HepG2 (cell line): ENCODE measurements around the gene SRCAP. TPM values are rescaled to one million over a fixed set of nuclear protein-coding genes. Genes with fewer than 3 reads are reported as not detected.
A peak's percentile ranks its signal among the peaks of the same experiment; 100 is the strongest.

Experiments
- CBX1 ChIP-seq: IDR thresholded peaks from one replicate; pipeline ENCODE4 v1.6.1; 2016; ENCODE audit warnings: antibody characterized with exemption, low read depth
- CC2D1A ChIP-seq: sonication (generic); formaldehyde crosslinking; IDR thresholded peaks from 2 replicates; pipeline ENCODE4 v1.8.1; 2023; ENCODE audit warnings: mild to moderate bottlenecking, missing genetic modification reagents
- ELF4 ChIP-seq: sonication (generic); formaldehyde crosslinking; IDR thresholded peaks from 2 replicates; pipeline ENCODE4 v1.5.0; 2020; ENCODE audit warnings: missing genetic modification reagents, mild to moderate bottlenecking, moderate library complexity, borderline replicate concordance
- FIP1L1 ChIP-seq: fragments of 200-400 bp; formaldehyde crosslinking; IDR thresholded peaks from 2 replicates; pipeline ENCODE4 v1.6.1; 2018; ENCODE audit warnings: low read depth, mild to moderate bottlenecking, low read length, moderate library complexity, borderline replicate concordance; ENCODE audit not compliant: insufficient read depth
- FOSL1 ChIP-seq: sonication (generic); formaldehyde crosslinking; IDR thresholded peaks from 2 replicates; pipeline ENCODE4 v1.9.0; 2021; ENCODE audit warnings: missing genetic modification reagents, borderline replicate concordance
- HDAC2 ChIP-seq: sonication (generic); formaldehyde crosslinking; IDR thresholded peaks from 2 replicates; pipeline ENCODE4 v1.4.0; 2020; ENCODE audit warnings: missing genetic modification reagents
- HNF4A ChIP-seq: sonication (generic); formaldehyde crosslinking; IDR thresholded peaks from 2 replicates; pipeline ENCODE4 v1.4.0; 2020; ENCODE audit warnings: missing genetic modification reagents
- KAT7 ChIP-seq: IDR thresholded peaks from 2 replicates; pipeline ENCODE4 v1.6.1; 2018; ENCODE audit warnings: borderline replicate concordance, missing compliant biosample characterization
- RBFOX2 ChIP-seq: fragments of 200-400 bp; formaldehyde crosslinking; IDR thresholded peaks from 2 replicates; pipeline ENCODE4 v1.6.1; 2017; ENCODE audit warnings: low read depth, mild to moderate bottlenecking, low read length
- SMARCE1 ChIP-seq: fragments of 450-650 bp; IDR thresholded peaks from 2 replicates; pipeline ENCODE4 v1.6.1; 2017; ENCODE audit warnings: borderline replicate concordance
- SRSF4 ChIP-seq: fragments of 200-400 bp; formaldehyde crosslinking; IDR thresholded peaks from one replicate; pipeline ENCODE4 v1.6.1; 2018; ENCODE audit warnings: mild to moderate bottlenecking, low read depth, low read length, moderate library complexity; ENCODE audit not compliant: poor library complexity, severe bottlenecking
- TAF1 ChIP-seq: sonication (generic); formaldehyde crosslinking; IDR thresholded peaks from 2 replicates; pipeline ENCODE4 v1.4.0; 2020; ENCODE audit warnings: missing genetic modification reagents
- ZBTB37 ChIP-seq: sonication (generic); formaldehyde crosslinking; IDR thresholded peaks from 2 replicates; pipeline ENCODE4 v1.4.0; 2020; ENCODE audit warnings: mild to moderate bottlenecking, missing genetic modification reagents
- ZNF558 ChIP-seq: sonication (generic); formaldehyde crosslinking; IDR thresholded peaks from 2 replicates; pipeline ENCODE4 v1.9.0; 2022; ENCODE audit warnings: mild to moderate bottlenecking, missing genetic modification reagents, borderline replicate concordance
- ZNF563 ChIP-seq: sonication (generic); formaldehyde crosslinking; IDR thresholded peaks from 2 replicates; pipeline ENCODE4 v1.8.0; 2022; ENCODE audit warnings: mild to moderate bottlenecking, moderate library complexity, missing genetic modification reagents
- ZNF639 ChIP-seq: conservative IDR thresholded peaks from 2 replicates; pipeline ENCODE4 v1.6.1; 2018; ENCODE audit warnings: missing genetic modification reagents
- ZNF644 ChIP-seq: IDR thresholded peaks from 2 replicates; pipeline ENCODE4 v1.6.1; 2016; ENCODE audit warnings: low read depth
- ZNF740 ChIP-seq: sonication (generic); formaldehyde crosslinking; IDR thresholded peaks from 2 replicates; pipeline ENCODE4 v1.4.0; 2020; ENCODE audit warnings: missing genetic modification reagents
- ZNF768 ChIP-seq: sonication (generic); formaldehyde crosslinking; IDR thresholded peaks from 2 replicates; pipeline ENCODE4 v1.4.0; 2020; ENCODE audit warnings: missing genetic modification reagents
- ZSCAN30 ChIP-seq: sonication (generic); formaldehyde crosslinking; IDR thresholded peaks from 2 replicates; pipeline ENCODE4 v1.5.0; 2020; ENCODE audit warnings: mild to moderate bottlenecking, missing genetic modification reagents
- polyA plus RNA-seq, 8 experiments: library from polyadenylated mRNA; depleted of rRNA in 3 of 8; stranded (reverse) in 7 of 8; unstranded in 1 of 8; fragments of >200 nt; fragmentation: Illumina TruSeq in 4 of 8; extraction: Trizol in 4 of 8; gene quantifications; 2 replicates each; pipeline versions ENCODE4 v1.2.1 to v1.2.3, GENCODE V29; 2011 to 2016; ENCODE audit warnings: low read depth in 4 of 8, missing spikeins in 1 of 8, mixed read lengths in 1 of 8; ENCODE audit not compliant: insufficient read depth in 1 of 8
- total RNA-seq, 5 experiments: library from RNA; depleted of rRNA; stranded (reverse); fragments of >200 nt; fragmentation: Illumina TruSeq; extraction: Trizol; gene quantifications; 2 replicates each; pipeline ENCODE4 v1.2.3, GENCODE V29; 2016; ENCODE audit warnings: low read depth in 1 of 5
- TF ChIP-seq, protein P1 (sequence below): sonication (generic); formaldehyde crosslinking; IDR thresholded peaks from 2 replicates; pipeline ENCODE4 v1.8.0; 2022; ENCODE audit warnings: missing genetic modification reagents, mild to moderate bottlenecking, borderline replicate concordance
- TF ChIP-seq, protein P2 (sequence below): sonication (generic); formaldehyde crosslinking; IDR thresholded peaks from 2 replicates; pipeline ENCODE4 v1.4.0; 2020; ENCODE audit warnings: mild to moderate bottlenecking, missing genetic modification reagents
- TF ChIP-seq, protein P3 (sequence below): sonication (generic); formaldehyde crosslinking; IDR thresholded peaks from 2 replicates; pipeline ENCODE4 v1.9.0; 2021; ENCODE audit warnings: missing genetic modification reagents, borderline replicate concordance

Gene SRCAP
- total and polyA plus RNA-seq, 2 of the 13 experiments (the other 11 are each of a cell fraction or from before 2014, with no cell fraction given), result 4.9 to 9.0 TPM

DNA sequence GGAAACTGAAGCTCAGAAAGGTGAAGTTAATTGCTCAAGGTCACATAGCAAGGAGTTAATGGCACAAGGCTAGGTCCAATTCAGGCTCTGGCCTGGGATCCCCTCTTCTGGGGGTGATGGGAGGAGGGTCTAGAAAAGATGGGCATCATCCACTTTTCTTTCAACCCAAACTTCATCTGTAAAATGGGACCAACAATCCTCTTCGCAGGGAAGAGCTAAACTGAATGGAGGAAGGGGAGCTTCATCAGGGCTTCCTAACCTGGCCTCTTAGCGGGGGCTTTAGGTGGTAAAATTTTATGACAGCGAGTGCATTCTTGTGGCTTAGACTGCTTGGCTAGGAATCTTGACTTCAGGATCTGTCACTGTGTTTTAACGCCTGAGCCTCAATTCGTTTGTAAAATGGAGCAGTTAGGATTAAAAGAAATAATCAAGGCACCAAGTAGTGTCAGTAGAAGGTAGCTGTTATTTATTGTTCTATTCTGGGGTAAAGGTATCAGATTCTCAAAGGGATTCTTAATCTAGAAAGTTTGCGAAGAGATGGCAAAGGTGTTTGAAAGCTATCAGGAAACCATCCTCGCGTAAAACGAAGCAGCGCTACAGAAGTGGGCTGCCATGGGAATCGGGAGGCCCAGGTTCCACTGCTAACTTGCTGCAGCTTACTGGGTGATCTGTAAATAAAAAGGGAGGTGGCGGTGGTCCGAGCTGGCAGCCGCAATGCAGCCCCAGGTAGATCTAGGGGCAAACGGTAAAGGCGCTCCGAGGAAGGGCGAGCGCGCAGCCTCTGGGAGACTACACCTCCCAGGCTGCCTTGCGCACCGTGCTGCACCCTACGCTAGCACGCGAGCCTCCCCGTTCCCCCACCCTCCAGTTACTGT, 1.5 kb upstream of the SRCAP start (continued):
- TF ChIP-seq, protein P1, sequence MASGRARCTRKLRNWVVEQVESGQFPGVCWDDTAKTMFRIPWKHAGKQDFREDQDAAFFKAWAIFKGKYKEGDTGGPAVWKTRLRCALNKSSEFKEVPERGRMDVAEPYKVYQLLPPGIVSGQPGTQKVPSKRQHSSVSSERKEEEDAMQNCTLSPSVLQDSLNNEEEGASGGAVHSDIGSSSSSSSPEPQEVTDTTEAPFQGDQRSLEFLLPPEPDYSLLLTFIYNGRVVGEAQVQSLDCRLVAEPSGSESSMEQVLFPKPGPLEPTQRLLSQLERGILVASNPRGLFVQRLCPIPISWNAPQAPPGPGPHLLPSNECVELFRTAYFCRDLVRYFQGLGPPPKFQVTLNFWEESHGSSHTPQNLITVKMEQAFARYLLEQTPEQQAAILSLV (CRISPR knock-in tag), result no peak
- TF ChIP-seq FOSL1, result no peak
- TF ChIP-seq FIP1L1, result no peak
- TF ChIP-seq, protein P2, sequence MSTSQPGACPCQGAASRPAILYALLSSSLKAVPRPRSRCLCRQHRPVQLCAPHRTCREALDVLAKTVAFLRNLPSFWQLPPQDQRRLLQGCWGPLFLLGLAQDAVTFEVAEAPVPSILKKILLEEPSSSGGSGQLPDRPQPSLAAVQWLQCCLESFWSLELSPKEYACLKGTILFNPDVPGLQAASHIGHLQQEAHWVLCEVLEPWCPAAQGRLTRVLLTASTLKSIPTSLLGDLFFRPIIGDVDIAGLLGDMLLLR, result peak; percentile 62; the same call in 1 of the 2 replicates
- TF ChIP-seq HNF4A, result no peak; the same call in none of the 2 replicates
- no peak for TF ChIP-seq SMARCE1
- no peak for TF ChIP-seq ZNF563 (CRISPR knock-in tag)
- TF ChIP-seq, protein P3, sequence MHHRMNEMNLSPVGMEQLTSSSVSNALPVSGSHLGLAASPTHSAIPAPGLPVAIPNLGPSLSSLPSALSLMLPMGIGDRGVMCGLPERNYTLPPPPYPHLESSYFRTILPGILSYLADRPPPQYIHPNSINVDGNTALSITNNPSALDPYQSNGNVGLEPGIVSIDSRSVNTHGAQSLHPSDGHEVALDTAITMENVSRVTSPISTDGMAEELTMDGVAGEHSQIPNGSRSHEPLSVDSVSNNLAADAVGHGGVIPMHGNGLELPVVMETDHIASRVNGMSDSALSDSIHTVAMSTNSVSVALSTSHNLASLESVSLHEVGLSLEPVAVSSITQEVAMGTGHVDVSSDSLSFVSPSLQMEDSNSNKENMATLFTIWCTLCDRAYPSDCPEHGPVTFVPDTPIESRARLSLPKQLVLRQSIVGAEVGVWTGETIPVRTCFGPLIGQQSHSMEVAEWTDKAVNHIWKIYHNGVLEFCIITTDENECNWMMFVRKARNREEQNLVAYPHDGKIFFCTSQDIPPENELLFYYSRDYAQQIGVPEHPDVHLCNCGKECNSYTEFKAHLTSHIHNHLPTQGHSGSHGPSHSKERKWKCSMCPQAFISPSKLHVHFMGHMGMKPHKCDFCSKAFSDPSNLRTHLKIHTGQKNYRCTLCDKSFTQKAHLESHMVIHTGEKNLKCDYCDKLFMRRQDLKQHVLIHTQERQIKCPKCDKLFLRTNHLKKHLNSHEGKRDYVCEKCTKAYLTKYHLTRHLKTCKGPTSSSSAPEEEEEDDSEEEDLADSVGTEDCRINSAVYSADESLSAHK (CRISPR knock-in tag), result no peak
- TF ChIP-seq CBX1, result no peak
- TF ChIP-seq ZNF558 (CRISPR knock-in tag), result no peak
- TF ChIP-seq TAF1 (CRISPR knock-in tag), result no peak
- no peak for TF ChIP-seq ZSCAN30
- TF ChIP-seq CC2D1A (CRISPR knock-in tag), result no peak
- no peak for TF ChIP-seq ZBTB37 (CRISPR knock-in tag)
- TF ChIP-seq SRSF4, result no peak
- TF ChIP-seq ZNF768, result no peak
- no peak; the same call in 1 of the 2 replicates for TF ChIP-seq KAT7 (CRISPR knock-in tag)
- 0 out of 2 replicates have a peak, but pooled peaks have one; percentile 7 for TF ChIP-seq HDAC2 (CRISPR knock-in tag)
- no peak for TF ChIP-seq ELF4 (CRISPR knock-in tag)
- TF ChIP-seq ZNF740 (CRISPR knock-in tag), result no peak
- no peak for TF ChIP-seq RBFOX2
- no peak for TF ChIP-seq ZNF639 (CRISPR knock-in tag)
- TF ChIP-seq ZNF644 (CRISPR knock-in tag), result no peak
